Astrocyte (in vitro differentiated cells and primary cell): Measurements from ENCODE around the gene BDP1.

Experiments
- EZH2 ChIP-seq: IDR thresholded peaks from 2 replicates; pipeline ENCODE4 v1.6.1; 2012; ENCODE audit warnings: mild to moderate bottlenecking, low read length, inconsistent platforms; ENCODE audit not compliant: insufficient read depth
- TF ChIP-seq, protein P1 (sequence below): IDR thresholded peaks from 2 replicates; pipeline ENCODE4 v1.5.1; 2011; ENCODE audit warnings: low read depth, mild to moderate bottlenecking, inconsistent platforms, low read length, moderate library complexity; ENCODE audit not compliant: insufficient read depth

DNA sequence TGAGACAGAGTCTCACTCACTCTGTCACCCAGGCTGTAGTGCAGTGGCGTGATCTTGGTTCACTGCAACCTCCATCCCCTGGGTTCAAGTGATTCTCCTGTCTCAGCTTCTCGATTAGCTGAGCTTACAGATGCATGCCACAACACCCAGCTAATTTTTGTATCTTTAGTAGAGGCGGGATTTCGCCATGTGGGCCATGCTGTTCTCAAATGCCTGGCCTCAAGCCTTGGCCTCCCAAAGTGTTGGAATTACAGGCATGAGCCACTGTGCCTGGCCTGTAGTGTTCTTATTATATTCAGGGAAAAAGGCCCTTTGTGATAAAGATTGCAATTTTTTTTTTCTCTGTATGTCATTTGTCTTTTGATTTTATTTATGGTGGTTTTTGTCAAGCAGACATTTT is 107.7 kb downstream of the BDP1 start:
- TF ChIP-seq, protein P1, sequence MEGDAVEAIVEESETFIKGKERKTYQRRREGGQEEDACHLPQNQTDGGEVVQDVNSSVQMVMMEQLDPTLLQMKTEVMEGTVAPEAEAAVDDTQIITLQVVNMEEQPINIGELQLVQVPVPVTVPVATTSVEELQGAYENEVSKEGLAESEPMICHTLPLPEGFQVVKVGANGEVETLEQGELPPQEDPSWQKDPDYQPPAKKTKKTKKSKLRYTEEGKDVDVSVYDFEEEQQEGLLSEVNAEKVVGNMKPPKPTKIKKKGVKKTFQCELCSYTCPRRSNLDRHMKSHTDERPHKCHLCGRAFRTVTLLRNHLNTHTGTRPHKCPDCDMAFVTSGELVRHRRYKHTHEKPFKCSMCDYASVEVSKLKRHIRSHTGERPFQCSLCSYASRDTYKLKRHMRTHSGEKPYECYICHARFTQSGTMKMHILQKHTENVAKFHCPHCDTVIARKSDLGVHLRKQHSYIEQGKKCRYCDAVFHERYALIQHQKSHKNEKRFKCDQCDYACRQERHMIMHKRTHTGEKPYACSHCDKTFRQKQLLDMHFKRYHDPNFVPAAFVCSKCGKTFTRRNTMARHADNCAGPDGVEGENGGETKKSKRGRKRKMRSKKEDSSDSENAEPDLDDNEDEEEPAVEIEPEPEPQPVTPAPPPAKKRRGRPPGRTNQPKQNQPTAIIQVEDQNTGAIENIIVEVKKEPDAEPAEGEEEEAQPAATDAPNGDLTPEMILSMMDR, result no peak
- no peak for TF ChIP-seq EZH2
